GM12872 (cell line): ENCODE data around the gene CT47C1.

Experiments
- TF ChIP-seq, protein P1 (sequence below): IDR thresholded peaks from 3 replicates; pipeline ENCODE4 v1.5.1; 2011; ENCODE audit warnings: low read depth, mild to moderate bottlenecking, low read length, moderate library complexity; ENCODE audit not compliant: insufficient read depth

CT47C1 gene

GRCh38 chrX:119084766-119085165 is 12.0 kb downstream of the CT47C1 start:
- TF ChIP-seq, protein P1, sequence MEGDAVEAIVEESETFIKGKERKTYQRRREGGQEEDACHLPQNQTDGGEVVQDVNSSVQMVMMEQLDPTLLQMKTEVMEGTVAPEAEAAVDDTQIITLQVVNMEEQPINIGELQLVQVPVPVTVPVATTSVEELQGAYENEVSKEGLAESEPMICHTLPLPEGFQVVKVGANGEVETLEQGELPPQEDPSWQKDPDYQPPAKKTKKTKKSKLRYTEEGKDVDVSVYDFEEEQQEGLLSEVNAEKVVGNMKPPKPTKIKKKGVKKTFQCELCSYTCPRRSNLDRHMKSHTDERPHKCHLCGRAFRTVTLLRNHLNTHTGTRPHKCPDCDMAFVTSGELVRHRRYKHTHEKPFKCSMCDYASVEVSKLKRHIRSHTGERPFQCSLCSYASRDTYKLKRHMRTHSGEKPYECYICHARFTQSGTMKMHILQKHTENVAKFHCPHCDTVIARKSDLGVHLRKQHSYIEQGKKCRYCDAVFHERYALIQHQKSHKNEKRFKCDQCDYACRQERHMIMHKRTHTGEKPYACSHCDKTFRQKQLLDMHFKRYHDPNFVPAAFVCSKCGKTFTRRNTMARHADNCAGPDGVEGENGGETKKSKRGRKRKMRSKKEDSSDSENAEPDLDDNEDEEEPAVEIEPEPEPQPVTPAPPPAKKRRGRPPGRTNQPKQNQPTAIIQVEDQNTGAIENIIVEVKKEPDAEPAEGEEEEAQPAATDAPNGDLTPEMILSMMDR: no peak

- TF ChIP-seq, protein P1: no peak
These were observed 14.3 kb downstream of the CT47C1 start for GRCh38 chrX:119087121-119087520.

DNA sequence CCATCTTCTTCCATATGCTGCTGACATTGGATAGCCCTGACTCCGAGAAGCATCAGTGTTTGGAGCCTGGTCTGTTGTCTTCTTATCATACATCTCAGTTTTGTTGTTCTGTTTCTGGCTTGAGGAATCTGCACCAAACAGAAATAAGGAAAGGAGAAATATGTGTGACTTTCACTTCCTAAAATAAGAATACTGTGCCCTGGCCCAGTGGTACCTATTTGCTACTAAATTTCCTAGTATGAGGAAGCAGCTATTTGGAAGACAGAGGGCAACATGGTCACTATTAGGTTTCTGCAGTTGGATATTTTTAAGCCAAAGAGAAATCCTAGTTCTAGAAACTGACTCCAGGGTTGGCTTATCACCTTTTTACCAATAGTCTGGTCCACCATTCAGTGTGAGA is 16.8 kb downstream of the CT47C1 start:
- TF ChIP-seq, protein P1: no peak

- TF ChIP-seq, protein P1: no peak
These were observed 17.8 kb downstream of the CT47C1 start for GRCh38 chrX:119090627-119091026.

DNA sequence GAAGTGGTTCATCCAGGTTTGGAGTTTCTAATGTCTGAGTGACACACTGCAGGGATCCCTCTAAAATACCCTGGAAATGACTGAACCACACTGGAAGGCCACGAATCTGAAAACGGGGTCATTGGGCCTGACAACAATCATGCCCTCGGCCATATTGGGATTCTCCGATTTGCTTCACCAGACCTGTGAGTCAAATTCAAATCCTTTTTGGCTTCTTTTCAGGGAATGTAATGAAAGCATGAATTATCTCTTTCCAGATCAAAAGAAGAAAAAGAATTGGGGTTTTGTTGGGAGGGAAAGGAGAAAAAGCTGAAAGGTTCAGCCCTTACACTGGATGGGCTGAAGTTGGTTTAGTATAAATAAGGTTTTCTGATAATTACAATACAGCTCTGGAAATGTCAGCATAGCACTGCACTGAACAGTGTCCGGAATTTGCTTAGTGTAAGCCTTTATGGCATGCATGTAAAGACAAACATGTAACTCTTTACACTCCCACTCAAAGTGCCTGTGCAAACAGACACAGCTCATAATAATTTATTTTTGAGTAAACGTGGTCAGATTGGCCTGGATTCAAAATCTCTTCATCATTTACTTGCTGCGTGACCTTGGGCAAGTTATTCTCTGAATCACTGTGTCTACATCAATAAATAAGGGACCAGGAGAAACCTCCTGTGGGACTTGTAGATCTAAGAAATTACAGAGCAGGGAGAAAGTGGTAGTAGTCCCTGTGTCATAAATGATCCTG is 21.4 kb downstream of the CT47C1 start:
- TF ChIP-seq, protein P1: no peak

- TF ChIP-seq, protein P1: no peak; the same call in 2 of the 3 replicates
These were observed 22.0 kb downstream of the CT47C1 start for GRCh38 chrX:119094819-119095218.

DNA sequence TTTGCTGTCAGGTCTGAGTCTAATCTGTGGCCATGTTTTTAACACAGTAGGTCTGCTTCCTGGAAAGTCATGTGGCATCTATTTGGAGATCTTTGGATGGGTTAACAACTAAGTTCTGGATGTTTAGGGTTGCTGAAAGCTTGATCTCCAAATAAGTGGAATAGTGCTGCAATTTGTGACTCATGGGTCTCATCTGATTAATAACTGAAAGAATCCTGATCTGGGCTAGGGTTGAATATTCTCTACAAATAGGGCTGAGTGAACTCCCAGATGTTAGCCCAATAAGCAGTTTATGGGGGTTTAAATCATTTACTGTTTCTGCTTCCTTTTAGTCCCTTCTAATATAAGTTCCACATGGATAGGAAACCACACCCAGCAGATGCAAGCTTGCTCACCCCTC is 23.1 kb downstream of the CT47C1 start:
- TF ChIP-seq, protein P1: no peak
